Measurements from ENCODE around the gene ITPR1. TPM values are rescaled to one million over a fixed set of nuclear protein-coding genes. Genes with fewer than 3 reads are reported as not detected.

ITPR1 gene
- total and polyA plus RNA-seq, 2 experiments from 2014 or later: 17.6 to 28.8 TPM

DNA sequence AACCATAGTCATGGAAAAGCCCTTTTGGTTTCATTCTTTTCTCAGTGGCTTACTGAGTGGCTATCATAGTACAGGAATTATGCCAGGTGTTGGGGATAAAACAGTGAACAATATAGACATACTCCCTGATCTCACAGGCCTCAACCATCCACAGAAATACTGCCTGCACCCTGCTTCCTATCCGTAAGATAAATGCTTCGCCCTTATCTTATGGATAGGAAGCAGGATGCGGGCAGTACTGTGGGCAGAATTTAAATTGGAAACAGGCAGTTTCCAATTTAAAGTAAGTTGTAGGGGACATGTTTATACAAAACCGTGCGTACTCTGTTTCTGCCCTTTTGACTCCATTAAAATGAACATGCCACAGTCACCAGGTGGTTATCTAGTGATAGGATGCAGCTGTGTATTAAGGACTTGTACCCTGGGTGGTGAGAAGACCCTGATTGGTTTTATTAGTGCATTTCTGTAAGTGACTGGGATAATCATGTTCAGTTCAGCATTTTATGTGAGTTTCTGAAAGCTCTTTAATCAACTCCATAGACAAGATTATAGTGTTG, 344.3 kb downstream of the ITPR1 start:
- no peaks in the 10 kb centered on the region for H3K4me1 ChIP-seq (ENCODE audit: low read depth)
- no peaks in the 10 kb centered on the region for H3K27me3 ChIP-seq
- H3K27ac ChIP-seq: no peak overlapping the region
- no peaks in the 10 kb centered on the region for H3K36me3 ChIP-seq
- no peak overlapping the region for H3K4me3 ChIP-seq
- TF ChIP-seq, protein P1, sequence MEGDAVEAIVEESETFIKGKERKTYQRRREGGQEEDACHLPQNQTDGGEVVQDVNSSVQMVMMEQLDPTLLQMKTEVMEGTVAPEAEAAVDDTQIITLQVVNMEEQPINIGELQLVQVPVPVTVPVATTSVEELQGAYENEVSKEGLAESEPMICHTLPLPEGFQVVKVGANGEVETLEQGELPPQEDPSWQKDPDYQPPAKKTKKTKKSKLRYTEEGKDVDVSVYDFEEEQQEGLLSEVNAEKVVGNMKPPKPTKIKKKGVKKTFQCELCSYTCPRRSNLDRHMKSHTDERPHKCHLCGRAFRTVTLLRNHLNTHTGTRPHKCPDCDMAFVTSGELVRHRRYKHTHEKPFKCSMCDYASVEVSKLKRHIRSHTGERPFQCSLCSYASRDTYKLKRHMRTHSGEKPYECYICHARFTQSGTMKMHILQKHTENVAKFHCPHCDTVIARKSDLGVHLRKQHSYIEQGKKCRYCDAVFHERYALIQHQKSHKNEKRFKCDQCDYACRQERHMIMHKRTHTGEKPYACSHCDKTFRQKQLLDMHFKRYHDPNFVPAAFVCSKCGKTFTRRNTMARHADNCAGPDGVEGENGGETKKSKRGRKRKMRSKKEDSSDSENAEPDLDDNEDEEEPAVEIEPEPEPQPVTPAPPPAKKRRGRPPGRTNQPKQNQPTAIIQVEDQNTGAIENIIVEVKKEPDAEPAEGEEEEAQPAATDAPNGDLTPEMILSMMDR (IDR thresholded peaks at IDR 0.05; ENCODE audit: low read depth, low read length): no peak
- DNase-seq (ENCODE audit: low read depth in 1 of 2, low spot score in 1 of 2): no peak
- no peaks in the 10 kb centered on the region for H3K9me3 ChIP-seq (ENCODE audit: low read depth)

DNA sequence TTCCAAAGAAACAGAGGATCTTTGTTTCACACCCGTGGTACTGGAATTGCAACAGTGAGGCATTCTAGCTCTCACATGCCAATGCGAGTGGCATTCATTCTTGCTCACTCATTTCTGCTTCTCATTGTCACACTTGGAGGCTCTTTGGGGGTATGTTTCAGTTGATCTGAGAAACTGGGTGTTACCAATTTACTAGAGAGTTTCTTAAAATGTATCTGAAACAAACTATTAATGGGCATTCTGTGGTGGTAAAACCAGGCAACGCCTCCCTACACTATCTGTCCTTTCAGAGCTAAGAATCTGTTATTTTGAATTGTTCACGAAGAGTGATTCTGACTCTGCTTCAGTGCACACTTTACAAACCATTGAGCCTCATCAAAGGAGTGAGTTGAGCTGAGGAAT, 345.5 kb downstream of the ITPR1 start:
- Histone ChIP-seq H3K27ac (no peak overlapping the region), H3K4me3 (no peak overlapping the region), H3K27me3 (no peaks in the 10 kb centered on the region), H3K36me3 (no peaks in the 10 kb centered on the region), H3K4me1 (ENCODE audit: low read depth) (no peaks in the 10 kb centered on the region), H3K9me3 (ENCODE audit: low read depth) (no peaks in the 10 kb centered on the region)
- TF ChIP-seq, protein P1 (IDR thresholded peaks at IDR 0.05; ENCODE audit: low read depth, low read length): no peak
- no peak for DNase-seq (ENCODE audit: low read depth in 1 of 2, low spot score in 1 of 2)

DNA sequence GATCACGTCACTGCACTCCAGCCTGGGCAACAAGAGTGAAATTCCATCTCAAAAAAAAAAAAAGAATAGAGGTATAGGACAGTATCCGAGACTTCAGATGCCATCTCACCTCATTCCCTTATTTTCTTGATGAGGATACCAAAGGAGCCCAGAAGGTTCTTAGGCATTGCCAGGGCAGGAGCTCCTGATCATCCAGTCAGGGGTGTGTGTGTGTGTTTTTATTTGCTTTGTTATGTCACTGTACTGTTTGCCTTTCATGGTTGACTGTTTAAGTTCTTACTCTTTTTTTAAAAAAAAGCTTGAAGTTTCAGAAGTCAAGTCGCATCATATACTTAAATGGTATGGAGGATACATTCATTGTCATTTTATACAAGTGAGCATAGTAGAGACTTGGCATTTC, 346.1 kb downstream of the ITPR1 start:
- H3K27ac ChIP-seq: no peak overlapping the region
- H3K27me3 ChIP-seq: no peaks in the 10 kb centered on the region
- no peaks in the 10 kb centered on the region for H3K9me3 ChIP-seq (ENCODE audit: low read depth)
- H3K4me1 ChIP-seq (ENCODE audit: low read depth): no peaks in the 10 kb centered on the region
- DNase-seq (ENCODE audit: low read depth in 1 of 2, low spot score in 1 of 2): no peak
- H3K36me3 ChIP-seq: no peaks in the 10 kb centered on the region
- TF ChIP-seq, protein P1 (IDR thresholded peaks at IDR 0.05; ENCODE audit: low read depth, low read length): no peak
- H3K4me3 ChIP-seq: no peak overlapping the region

DNA sequence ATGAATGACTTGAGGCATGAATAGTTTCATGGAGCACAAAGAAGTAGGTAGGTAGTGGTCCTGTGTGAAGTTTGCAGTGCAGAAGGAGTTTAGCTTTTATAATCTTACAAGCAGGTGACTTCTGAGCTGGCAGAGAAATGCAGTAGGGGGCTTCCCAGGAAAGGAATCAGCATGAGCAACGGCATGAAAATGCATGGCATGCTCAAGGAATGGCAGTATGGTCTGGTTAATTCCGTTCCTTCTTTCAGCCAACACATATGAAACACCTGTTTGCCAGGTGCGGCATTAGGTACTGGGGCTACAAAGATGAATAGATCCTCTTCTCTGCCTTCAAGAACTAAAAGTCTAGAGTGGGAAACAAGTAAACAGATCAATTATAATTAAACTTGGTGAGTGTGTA, 348.1 kb downstream of the ITPR1 start:
- DNase-seq (ENCODE audit: low read depth in 1 of 2, low spot score in 1 of 2): no peak
- TF ChIP-seq, protein P1 (IDR thresholded peaks at IDR 0.05; ENCODE audit: low read depth, low read length): no peak
- H3K9me3 ChIP-seq (ENCODE audit: low read depth): no peaks in the 10 kb centered on the region
- H3K27ac ChIP-seq: no peak overlapping the region
- H3K4me1 ChIP-seq (ENCODE audit: low read depth): no peaks in the 10 kb centered on the region
- no peaks in the 10 kb centered on the region for H3K27me3 ChIP-seq
- no peaks in the 10 kb centered on the region for H3K36me3 ChIP-seq
- H3K4me3 ChIP-seq: no peak overlapping the region

DNA sequence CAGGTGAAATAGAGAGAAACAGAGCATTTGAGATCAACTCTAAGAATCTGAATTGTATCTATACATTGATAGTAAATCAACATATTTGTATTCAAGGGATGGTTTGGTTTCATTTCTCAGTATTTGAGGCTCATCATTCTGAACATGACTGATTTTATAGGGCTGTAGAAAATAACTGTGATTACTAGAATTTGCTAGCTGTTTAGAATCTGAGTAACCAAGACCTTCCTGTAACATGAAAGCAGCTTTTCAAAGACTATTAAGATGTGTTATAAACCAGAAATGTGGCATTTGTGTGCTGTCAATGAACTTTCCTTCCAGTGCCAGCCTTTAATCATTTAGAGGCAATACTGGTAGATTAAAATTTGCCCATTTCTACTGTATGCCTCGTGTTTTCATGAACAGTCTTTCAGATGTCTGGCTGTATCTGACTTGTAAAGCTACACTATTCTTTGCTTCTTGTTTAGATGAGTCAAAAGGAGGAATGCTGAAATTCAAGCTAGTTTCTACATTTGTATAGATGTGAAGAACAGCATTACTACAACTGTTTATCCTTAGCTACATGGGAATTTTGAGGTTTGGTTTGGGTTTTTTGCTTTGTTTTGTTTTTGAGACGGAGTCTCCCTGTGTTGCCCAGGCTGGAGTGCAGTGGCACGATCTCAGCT, 348.8 kb downstream of the ITPR1 start:
- Histone ChIP-seq H3K27me3 (no peaks in the 10 kb centered on the region), H3K27ac (no peak overlapping the region), H3K36me3 (no peaks in the 10 kb centered on the region), H3K4me1 (ENCODE audit: low read depth) (no peaks in the 10 kb centered on the region), H3K9me3 (ENCODE audit: low read depth) (no peaks in the 10 kb centered on the region), H3K4me3 (no peak overlapping the region)
- DNase-seq (ENCODE audit: low read depth in 1 of 2, low spot score in 1 of 2): no peak
- TF ChIP-seq, protein P1 (IDR thresholded peaks at IDR 0.05; ENCODE audit: low read depth, low read length): no peak
